Activated CD4-positive, alpha-beta T cell treated with anti-CD3 and anti-CD28 coated beads, Interleukin-2, Interleukin-6, amounts not matched to agents 100 ng/mL and 50 ng/mL, durations not matched to agents 16 hours and 8 hours (primary cell): ENCODE data around the gene NEGR1.

Source experiments
- DNase-seq: peaks from one replicate; pipeline ENCODE4 v3.0.0-alpha.2; 2020

The NEGR1 gene

GRCh38 chr1:72229893-72230292, 52.4 kb downstream of the NEGR1 start:
- no peak for DNase-seq

GRCh38 chr1:72227667-72228066, 54.7 kb downstream of the NEGR1 start:
- DNase-seq: no peak

GRCh38 chr1:72224506-72224905, 57.8 kb downstream of the NEGR1 start:
- no peak for DNase-seq

- DNase-seq: no peak
Observed at GRCh38 chr1:72221811-72222210, 60.5 kb downstream of the NEGR1 start.

- no peak for DNase-seq
Observed at GRCh38 chr1:72218141-72218739, 64.1 kb downstream of the NEGR1 start.

- no peak for DNase-seq
Observed at GRCh38 chr1:72207059-72207458, 75.3 kb downstream of the NEGR1 start.

GRCh38 chr1:72202761-72203160, 79.6 kb downstream of the NEGR1 start:
- DNase-seq: no peak

GRCh38 chr1:72197786-72198185, 84.6 kb downstream of the NEGR1 start:
- DNase-seq: no peak

- no peak for DNase-seq
Observed at GRCh38 chr1:72186733-72187307, 95.5 kb downstream of the NEGR1 start.

- no peak for DNase-seq
Observed at GRCh38 chr1:72184099-72184701, 98.1 kb downstream of the NEGR1 start.

GRCh38 chr1:72182859-72183258, 99.5 kb downstream of the NEGR1 start:
- DNase-seq: no peak

- no peak for DNase-seq
Observed at GRCh38 chr1:72178266-72178665, 104.1 kb downstream of the NEGR1 start.

- no peak for DNase-seq
Observed at GRCh38 chr1:72177711-72178110, 104.6 kb downstream of the NEGR1 start.

GRCh38 chr1:72170246-72170645, 112.1 kb downstream of the NEGR1 start:
- DNase-seq: no peak

- DNase-seq: no peak
Observed at GRCh38 chr1:72166426-72166825, 115.9 kb downstream of the NEGR1 start.

- DNase-seq: no peak
Observed at GRCh38 chr1:72150508-72150907, 131.8 kb downstream of the NEGR1 start.

GRCh38 chr1:72141875-72142274, 140.5 kb downstream of the NEGR1 start:
- DNase-seq: no peak

- no peak for DNase-seq
Observed at GRCh38 chr1:72140222-72140621, 142.1 kb downstream of the NEGR1 start.

GRCh38 chr1:72137656-72138055, 144.7 kb downstream of the NEGR1 start:
- no peak for DNase-seq

- DNase-seq: no peak
Observed at GRCh38 chr1:72129869-72130268, 152.5 kb downstream of the NEGR1 start.

- DNase-seq: no peak
Observed at GRCh38 chr1:72122099-72122880, 160.0 kb downstream of the NEGR1 start.

GRCh38 chr1:72119491-72119890, 162.8 kb downstream of the NEGR1 start:
- no peak for DNase-seq

GRCh38 chr1:72117621-72118020, 164.7 kb downstream of the NEGR1 start:
- DNase-seq: no peak

- no peak for DNase-seq
Observed at GRCh38 chr1:72115290-72115689, 167.0 kb downstream of the NEGR1 start.
